Posterior cingulate gyrus (tissue), 11 donors: ENCODE results near the gene OTULINL.

Experiments used
- DNase-seq, 10 donors: peaks; one replicate each; pipeline versions ENCODE4 v3.0.0 to v3.0.0-alpha.2; 2020 to 2021; ENCODE audit warnings: mixed read lengths in 3 of 10
- intact Hi-C: fragments of 100-400 bp; cut with DNase I; formaldehyde crosslinking; loops from one replicate; pipeline ENCODE4 v1.15.1; 2023

OTULINL gene

DNA sequence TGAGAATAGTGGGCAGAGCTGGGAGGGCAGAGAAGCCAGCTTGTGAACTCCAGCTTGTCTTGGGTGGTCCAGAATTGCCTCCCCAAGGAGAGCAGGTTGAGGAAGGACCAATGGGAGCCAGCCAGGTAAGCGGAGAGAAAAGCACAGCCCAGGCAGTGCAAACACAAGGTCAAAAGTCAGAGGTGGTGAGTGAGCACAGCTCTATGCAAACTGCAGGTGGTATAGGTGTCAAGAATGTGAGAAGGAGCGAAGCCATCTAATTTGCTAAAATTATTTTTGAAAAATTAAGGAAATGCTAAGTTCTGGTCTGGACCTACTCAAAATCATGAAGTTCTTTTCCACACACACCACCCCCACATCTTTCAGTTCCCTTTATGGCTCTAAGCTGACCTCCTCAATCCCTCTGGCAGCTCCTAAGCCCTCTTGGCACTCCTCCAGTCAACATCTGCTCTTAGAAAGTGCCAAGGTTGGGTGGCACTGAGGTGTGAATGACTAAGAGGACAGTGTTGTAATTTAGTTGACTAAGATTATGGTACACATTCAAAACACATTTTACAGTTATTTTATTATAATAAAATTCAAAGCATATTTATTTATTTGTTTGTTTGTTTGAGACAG, 6.6 kb upstream of the OTULINL start:
- intact Hi-C loops = no loop called here
- no peak for DNase-seq

DNA sequence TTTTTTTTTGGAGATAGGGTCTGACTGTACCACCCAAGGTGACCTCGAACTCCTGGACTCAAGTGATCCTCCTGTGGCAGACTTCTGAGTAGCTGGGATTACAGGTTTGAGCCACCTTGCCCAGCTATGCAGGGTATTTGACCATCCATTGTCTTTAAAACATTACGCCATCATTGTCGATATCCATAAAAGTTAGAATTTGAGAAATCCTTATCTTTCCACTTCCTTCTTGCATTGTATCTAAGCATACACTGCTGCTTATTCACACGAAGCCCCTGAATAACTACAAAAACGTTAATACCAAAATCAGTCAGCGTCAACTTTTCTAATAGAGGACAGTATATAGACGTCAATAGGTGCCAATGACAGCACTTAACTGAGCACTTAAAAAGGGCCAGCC, 5.4 kb upstream of the OTULINL start:
- intact Hi-C loops = no loop called here
- no peak for DNase-seq

DNA sequence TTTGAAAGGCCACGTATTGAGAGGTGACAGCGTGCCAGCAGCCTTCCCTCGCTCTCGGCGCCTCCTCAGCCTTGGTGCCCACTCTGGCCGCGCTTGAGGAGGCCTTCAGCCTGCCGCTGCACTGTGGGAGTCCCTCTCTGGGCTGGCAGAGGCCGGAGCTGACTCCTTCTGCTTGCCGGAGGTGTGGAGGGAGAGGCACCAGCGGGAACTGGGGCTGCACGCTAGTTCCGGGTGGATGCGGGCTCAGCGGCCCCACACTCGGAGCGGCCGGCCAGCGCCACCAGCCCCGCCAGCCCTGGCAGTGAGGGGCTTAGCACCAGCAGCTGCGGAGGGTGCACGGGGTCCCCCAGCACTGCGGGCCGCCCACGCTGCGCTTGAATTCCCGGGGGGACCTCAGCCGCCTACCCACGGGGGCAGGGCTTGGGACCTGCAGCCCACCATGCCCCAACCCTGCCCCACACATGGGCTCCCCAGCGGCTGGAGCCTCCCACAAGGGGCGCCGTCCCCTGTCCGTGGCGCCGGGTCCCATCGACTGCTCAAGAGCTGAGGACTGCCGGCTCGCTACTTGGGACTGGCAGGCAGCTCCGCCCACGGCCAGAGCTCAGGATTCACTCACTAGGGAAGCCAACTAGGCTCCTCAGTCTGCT, 4.4 kb upstream of the OTULINL start:
- intact Hi-C loops = no loop called here
- no peak for DNase-seq

DNA sequence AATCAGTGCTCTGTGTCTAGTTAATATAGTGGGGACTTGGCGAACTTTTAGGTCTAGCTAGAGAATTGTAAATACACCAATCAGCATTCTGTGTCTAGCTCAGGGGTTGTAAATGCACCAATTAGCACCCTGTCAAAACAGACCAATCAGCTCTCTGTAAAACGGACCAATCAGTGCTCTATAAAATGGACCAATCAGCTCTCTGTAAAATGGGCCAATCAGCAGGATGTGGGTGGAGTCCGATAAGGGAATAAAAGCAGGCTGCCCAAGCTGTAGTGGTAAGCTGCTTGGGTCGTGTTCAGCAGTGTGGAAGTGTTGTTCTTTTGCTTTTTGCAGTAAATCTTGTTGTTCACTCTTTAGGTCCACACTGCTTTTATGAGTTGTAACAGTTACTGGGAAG, 3.6 kb upstream of the OTULINL start:
- intact Hi-C loops = no loop called here

DNA sequence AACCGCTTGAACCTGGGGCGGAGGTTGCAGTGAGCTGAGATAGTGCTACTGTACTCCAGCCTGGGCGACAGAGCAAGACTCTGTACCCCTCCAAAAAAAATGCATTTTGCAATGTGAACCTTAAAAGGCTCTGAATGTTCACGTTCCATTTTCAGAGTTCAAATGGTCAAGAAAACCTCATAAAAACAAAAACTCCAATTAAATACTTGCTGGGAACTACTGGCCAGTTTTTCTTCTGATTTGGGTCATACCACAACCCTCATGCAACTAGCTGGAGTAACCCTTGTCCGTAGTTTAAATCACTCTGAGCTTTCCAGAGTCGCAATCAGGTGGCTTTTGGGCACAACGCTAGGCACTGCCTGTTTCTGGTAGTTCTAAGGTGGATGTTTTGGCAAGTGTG, 2.3 kb upstream of the OTULINL start:
- intact Hi-C loops = no loop called here

More for the DNA sequence above, 3.6 kb upstream of the OTULINL start:
- no peak for DNase-seq

DNA sequence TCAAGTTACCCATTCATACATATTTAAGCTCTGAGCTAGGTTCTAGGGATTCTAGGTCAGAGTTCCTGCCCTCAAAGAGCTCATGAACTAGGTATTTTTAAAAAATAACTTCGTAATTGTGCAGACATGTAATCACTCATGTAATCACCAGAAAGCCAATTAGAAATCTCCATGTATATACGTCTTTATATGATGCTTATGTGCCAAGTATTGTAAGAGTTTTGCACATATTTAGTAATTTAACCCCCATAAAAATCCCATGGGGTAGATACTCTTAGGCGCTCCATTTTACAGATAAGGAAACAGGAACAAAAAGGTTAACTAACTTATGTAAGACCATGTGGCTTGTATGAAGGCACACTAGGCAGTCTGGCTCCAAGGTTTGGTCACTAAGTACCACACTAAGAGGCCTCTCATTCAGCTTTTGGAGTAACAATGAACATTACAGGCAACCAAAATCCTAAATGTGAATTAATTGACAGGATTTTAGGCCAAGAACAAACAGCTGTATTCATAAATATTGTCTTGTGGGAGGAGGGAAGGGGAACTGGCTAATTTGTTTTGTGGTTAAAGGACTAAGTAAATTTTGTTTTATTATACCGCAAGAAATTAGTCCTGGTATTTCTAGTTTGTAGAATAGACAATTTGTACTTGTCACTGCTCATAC, 1.7 kb upstream of the OTULINL start:
- no peak for DNase-seq
- intact Hi-C loops = no loop called here

More for the DNA sequence above, 2.3 kb upstream of the OTULINL start:
- DNase-seq = no peak

DNA sequence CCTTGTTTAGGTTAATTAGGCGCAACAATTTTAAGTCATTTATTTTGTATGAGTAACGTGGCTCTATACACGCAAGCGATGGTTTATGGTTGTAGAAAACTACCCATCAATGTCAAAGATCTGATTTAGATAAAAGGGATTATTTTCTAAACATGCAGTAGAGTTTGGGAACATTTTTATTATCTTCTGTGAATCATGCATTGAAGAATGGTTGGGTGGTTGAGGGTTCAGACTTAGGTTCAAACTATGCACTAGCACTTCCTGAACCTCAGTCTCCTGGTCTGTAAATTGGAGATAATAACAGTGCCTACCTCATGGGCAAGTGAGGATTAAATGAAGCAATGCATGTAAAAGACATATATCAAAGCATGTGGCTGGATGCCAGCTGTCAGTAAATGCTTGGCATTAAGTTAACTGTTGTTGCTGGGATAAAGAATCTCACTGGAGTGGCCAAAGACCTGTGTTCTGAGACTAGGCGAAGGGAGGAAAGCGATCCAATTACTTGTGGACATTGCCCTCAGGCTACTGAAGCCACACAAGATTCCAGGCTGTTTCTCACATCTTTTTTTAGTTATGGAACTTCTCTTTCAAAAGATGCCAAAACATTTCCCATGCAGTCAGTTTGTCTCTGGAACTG, 1.1 kb upstream of the OTULINL start:
- intact Hi-C loops = no loop called here
- DNase-seq = no peak

DNA sequence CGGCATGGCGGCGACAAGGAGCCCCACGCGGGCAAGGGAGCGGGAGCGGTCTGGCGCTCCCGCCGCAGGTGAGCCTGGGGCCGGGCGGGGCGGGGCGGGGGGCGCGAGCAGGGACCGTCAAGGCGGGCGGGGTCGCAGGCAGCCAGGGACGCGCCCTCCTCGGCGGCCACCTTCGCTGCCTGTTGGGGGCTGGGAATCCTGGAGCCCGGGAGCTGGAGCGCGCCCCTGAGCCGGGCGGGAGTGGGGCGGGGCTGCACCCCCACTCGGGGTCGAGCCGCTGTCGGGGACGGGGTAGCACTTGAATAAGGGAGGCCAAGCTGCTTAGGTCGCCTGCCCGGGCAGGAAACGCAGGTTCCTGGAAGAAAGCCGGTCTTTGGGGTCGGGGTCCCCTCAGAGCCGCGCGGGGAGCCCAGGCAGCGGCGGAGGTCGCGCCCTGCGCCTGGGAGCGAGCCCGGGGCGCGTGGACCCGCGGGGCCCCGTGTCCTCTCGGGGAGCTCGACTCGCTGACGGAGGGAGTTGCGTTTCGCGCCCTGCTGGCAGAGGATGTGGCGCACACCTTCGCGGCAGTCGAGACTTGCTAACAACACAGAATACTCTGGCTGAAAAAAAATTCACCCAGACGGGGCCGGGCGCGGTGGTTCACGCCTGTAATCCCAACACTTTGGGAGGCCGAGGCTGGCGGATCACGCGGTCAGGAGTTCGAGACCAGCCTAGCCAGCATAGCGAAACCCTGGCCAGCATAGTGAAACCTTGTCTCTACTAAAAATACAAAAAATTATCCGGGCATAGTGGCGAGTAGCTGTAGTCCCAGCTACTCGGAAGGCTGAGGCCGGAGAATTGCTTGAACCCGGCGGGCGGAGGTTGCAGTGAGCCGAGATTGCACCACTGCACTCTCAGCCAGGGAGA, 552 bp downstream of the OTULINL start:
- intact Hi-C loops = no loop called here
- DNase-seq = peak in 7 of 10 donors; percentile 34 to 91 (median 53)

DNA sequence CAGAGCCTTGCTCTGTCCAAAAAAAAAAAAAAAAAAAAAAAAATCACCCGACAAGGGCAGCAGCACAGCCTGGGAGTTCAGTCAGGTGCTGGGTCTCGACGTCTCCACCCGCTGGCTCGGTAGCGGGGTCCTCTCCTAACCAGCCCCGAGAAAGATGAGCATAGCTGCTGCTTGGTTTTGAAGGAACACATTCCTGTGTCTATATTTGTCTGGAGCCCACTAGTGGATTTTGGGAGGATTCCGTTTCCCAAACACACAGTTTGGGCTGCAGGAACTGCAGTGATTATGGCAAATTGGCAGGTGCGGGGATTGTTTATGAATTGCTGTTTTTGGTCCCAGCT, 1.2 kb downstream of the OTULINL start:
- DNase-seq = no peak
- intact Hi-C loops = no loop called here

DNA sequence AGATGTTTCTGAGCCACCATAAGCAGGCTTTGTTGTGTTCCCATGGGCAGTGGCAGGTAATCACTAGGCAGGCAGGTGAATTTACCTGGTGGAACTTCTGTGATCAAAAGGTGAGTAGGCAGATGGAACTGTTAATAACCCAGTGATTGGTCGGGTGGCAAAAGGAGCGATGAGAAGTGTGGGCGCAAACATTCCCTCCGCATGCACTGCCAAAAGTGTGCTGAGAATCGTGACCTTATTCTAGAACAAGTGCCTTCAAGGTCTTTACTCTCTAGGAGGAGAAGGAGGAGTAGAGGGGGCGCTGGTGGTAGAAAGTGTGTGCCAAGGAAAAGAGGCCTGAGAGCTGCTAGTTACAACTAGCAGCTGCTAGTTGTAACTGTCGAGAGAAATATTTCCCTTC, 3.3 kb downstream of the OTULINL start:
- intact Hi-C loops = no loop called here
- DNase-seq = no peak

DNA sequence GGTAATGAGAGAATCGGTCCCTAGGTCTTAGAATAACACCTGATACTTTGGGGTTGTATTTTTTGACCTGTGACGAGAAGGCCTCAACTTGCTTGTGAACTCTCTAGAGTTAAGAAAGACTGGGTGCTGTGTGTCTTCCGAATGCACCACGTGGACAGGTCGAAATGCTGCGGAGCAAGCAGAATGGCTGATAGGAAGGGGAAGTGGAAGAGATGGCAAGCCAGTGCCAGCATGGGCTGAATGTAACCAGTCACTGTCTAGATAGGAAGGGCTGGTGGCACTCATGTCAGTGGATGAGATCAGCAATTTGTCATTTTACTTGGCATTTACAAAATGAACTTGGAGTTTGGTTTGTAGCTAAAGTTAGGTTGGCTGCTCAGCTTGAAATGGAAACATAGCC, 5.6 kb downstream of the OTULINL start:
- DNase-seq = peak in 1 of 10 donors; percentile 89
- intact Hi-C loops = no loop called here

DNA sequence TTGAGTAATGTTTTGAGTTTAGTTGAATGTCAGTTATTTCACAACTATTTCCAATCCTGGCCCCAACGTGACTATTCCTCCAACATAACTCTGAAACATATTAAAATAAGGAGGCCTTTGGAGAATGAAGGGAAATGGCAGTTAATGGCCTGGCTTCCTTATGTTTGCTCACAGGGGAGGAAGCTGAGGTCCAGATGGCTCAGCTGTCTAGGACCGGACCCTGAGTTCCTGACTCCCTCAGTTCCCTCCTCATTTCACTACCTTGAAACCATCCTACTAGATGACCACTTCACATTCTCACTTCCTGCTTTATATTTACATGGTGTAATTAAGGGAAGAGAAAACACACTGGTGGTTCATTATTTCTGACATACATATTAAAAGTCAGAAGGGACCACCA, 6.6 kb downstream of the OTULINL start:
- no peak for DNase-seq
- intact Hi-C loops = no loop called here

DNA sequence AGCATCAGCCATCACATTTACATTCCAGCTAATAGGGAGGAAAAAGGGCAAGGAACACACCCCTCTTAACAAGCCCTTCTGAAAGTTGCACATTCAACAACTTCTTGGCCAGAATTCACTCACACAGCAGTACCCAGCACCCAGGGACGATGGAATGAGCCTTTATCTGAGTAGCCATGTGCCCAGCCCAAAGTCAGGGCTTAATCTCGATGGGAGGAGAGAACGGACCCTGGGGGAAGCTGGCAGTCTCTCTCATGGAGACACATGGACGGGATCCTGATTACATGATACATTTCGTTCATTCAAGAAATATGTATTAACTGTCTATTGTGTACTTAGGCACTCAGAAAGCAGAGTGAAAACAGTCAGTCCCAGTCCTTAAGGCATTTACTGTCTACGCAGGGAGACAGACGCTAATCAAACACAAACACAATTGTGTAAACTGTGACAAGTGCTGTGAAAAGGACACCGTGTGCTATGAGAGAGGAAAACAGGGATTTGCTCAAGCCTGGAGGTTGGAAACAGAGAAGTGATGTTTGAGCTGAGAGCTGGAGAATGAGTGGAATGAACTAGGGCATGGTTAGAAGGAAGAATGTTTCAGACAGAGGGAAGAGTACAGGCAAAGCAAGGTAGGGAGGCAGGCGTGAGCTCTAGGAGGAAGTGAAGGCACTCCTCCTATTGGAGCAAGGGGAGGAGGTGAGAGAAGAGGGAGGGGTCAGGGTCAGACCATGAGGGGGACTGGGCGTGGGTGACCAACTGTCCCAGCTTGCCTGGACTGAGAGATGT, 7.4 kb downstream of the OTULINL start:
- no peak for DNase-seq
- intact Hi-C loops = no loop called here

DNA sequence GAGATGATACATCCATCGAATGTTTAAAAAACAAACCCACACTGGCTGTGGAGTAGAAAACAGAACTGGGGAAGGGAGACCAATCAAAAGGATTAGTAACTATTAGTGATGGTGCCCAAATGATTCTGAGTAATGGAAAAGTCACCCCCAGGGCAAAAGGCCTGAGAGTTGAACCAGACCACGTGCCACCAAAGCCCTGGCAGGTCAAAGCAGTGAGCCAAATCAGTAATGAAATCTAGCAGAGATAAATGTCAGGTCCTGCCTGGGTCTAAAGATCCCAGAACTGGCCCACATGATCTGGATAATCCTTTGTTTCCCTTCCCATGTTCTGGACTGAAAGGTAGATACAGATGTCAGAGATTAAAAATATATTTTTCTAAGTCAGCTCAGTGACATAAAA, 9.4 kb downstream of the OTULINL start:
- intact Hi-C loops = no loop called here
- DNase-seq = no peak

DNA sequence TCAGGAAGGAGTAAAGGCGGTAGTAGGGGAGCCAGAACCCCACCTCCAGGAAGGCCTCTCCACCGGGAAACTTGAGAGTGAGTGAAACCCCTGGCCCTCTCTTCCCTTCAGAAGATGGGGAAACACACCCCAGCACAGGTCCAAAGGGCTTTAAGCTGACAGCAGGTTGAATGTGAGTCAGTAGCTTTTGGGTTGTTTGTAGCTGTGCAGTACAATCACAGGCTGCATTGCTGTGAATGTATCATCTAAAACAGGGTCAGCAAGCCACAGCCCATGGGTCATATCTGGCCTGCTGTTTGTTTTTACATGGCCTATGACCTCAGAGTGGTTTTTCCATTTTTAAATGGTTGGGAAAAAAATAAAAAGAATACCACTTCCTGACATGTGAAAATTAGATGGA, 10.0 kb downstream of the OTULINL start:
- DNase-seq = no peak
- intact Hi-C loops = no loop called here

DNA sequence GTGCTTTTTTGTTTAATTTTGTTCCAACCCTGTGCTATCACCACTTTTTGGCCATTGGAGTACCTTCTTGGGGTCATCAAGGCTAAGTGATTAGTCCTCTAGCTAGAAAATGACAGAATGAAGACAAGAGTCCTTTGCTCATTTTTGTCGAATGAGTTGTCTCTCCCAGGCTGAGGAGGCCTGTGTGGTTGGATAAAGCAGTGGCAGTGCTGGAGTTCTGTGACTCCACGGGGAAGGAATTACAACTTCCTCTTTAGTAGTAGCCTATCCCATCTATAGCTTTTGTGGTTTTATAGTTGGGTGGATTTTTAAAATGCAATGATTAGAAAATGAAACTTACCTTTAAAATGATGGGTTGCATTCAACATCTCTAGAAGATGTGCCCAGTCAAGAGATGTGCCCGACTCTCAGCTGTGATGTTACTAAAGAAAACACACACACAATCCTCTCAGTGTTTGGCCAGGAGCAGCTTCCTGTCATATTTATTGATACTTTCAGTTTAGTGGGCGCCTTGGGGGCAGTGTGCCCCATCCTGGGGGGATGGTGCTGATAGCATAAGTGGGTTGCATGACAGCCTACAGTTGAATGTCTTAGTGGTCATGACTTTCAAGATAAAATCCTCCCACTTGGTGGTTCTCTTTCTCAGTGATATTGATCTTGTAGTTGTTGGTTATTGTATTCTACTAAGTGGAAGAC, 11.9 kb downstream of the OTULINL start:
- intact Hi-C loops = no loop called here
- DNase-seq = no peak

DNA sequence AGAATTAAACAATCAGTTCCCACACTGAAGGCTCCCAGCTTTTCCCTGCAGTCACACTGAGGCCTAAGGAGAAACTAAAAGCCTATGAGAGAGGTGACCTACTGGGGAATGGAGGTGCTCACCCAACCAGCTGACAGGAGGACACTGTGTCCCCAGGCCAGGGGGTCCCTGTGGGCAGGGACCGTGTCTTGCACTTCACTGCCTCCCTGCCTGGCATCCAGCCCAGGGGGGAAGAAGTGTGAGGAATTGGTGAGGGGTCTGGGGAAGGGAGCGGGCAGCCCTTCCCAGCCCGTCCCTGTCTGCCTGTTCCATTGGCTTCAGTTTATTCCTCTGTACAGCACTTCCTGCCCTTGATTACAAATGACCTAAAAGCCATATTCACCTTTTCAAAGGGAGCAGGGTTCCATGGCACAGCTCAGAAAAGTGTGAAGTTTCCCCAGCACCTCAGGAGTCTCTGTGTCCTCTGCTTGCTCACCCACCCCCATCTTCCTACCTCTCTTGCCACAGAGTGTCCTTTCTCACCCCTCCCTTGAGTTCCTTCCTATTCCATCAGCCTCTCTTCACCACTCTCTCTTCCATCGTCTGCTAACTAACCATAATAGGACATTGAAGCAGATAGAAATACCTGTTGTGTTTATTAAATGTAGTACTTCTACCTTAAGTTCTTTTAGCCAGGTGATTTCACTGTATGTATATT, 12.9 kb downstream of the OTULINL start:
- no peak for DNase-seq
- intact Hi-C loops = no loop called here

DNA sequence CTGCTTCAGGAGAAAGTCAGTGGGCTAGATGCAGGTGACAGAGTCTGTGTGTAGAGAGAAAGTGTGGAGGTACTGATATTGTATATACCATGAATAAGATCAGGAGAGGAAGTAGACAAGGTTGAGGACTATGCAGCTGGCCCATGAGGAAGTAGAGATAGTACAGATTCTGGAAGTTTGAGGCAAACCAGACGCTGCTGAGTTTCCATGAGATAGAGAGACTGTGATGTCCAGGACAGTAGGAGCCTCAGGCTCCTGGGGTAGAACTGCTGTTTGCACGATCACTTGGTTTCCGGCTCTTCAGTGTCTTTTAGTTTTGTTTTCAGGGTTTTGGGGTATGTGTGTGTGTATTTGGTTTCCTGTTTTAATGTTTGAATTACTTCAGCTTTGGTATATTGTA, 13.6 kb downstream of the OTULINL start:
- intact Hi-C loops = no loop called here
- DNase-seq = no peak

DNA sequence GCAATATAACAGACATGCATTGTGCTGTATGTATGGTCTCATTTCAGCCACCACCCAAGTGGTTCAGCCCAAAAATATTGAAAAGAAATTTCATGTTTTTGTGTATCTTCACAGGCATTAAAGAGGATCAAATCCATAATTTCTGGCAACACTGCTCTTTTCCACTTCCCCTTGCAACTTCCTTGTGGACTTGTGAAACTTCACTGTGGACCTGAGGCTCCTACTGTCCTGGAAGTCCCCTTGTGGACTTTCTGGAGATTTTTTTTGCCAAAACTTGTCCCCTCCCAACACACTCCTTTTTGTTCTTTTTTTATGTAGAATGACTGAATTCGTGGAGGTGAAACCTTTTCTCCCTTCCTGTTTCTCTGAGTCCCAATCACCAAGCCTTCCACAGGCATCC, 14.3 kb downstream of the OTULINL start:
- DNase-seq = no peak

More for the DNA sequence above, 14.3 kb downstream of the OTULINL start:
- intact Hi-C loops = no loop called here
